HG03039 (cell line): ENCODE results near the gene TBC1D19.

Experiments used
- ATAC-seq: cut with Tn5 transposase; IDR thresholded peaks from one replicate; pipeline ENCODE4 v1.9.1; 2021; ENCODE audit warnings: mild to moderate bottlenecking, moderate library complexity; ENCODE audit not compliant: unreplicated experiment

TBC1D19 gene

DNA sequence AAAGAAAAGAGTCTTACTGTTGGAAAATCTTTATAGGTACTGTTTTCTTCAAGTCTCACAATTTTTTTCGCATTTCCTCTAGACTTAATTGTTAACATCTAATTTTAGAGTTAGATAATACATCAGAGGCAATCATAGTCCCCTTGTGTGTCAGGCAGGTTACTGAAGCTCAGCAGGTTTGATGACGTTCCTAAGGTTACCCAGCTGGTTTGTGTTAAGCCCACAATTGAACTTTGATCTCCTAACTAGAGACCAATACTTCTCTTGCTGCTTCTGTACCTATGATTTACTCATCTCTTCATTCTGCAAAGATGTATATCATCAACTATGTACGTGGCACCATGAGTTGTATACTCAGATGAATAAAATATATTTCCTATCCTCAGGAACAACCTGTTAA lies 145.1 kb downstream of the TBC1D19 start:
- ATAC-seq = no peak

DNA sequence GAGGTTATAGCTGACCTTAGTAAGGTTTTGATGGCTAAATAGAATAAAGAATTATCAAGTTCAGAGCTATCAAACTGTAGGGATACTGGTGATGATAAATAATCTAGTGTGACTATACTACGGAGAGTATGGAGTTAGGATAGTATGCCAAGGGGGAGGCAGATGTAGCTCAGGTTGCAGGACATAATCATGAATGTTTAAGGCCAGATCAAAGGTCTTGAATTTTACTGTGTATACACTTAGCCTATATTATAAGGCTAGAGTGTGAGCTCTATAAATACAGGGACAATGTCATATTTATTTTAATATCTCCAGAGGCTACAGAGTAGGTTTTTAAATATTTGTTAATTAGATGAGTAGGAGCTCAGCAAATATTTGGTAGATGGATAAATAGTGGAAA lies 145.7 kb downstream of the TBC1D19 start:
- ATAC-seq = no peak

DNA sequence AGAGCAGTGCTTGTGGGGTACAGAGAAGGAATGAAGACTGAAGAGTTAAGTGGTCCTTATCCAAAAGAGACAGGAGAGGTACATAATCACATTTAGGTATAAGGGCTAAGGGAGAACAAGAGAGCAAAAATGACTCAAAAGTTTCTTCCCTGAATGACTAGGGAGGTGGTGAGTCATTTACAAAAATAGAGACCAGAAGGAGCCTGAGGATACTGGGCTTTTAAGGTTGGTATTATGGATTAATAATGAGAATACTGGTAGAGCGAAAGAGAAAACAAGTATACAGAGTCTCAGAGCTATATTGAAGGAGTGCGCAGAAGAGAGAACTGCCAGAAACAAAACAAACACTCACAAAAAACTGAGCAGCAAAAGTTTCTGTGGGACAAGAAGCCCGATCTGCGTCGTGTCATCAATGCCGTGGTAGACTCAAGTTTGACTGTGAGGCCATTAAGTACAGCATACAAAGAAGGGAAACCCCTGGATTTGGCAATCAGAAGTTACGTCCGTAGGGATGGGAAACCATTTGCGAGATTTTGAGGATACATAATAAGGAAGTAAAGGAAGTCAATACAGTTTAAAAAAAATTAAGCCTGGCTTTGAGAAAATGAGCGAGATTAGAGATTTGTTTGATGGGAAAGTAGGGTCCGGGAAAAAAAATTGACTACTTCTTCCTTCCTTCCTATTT lies 147.6 kb downstream of the TBC1D19 start:
- peak; percentile 96 for ATAC-seq

DNA sequence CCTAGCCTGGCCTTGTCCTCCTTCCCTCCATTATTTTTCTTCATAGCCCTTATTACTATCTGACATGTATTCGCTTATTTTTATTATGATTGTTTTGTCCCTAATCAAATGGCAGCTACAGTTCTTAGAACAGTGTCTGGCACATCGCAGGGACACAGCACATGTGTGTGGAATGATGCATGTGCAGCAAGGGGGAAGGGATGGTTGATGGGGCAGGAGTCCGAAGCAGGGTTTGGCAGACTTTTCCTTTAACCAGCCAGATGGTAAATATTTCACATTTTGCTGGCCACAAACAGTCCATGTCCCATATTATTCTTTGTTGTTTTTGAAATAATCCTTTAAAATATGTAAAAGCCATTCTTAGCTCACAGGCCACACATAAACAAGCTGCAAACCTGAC lies 148.5 kb downstream of the TBC1D19 start:
- ATAC-seq = no peak

DNA sequence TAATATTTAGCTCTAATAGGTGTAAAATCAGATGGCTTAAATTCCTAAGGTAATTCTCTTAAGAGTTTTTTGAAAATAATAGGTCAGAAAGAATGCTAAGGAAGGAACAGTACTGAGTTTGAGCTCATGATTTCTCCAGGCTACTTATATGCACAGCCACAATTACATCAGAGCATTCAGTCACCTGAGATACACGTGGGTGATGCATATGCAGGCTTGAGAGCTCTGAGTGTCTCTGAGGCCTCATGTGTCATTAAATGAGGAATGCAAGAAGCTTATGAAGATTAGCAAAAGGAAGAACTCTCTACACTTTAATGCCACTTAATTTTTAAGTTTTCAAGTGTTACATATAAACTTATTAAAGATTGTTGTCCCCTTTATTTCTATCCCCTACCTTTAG lies 152.7 kb downstream of the TBC1D19 start:
- no peak for ATAC-seq

DNA sequence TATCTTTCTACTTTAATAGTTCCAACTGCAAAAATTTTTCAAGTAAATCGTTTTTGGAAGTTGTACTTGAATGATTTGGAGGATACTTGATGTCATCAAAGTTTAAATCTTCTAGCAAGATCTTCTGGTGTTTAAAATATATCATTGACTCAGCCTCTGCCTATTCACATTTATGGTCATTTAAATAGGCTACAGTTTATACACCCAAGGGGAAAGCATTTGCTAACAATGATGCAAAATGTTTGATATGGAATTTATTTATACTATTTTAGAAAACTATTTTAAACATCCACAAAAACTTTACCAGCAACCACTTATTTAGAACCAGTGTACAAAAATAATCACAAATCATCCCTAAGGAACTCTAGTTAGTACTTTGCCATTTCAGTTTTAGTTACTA lies 153.5 kb downstream of the TBC1D19 start:
- no peak for ATAC-seq

DNA sequence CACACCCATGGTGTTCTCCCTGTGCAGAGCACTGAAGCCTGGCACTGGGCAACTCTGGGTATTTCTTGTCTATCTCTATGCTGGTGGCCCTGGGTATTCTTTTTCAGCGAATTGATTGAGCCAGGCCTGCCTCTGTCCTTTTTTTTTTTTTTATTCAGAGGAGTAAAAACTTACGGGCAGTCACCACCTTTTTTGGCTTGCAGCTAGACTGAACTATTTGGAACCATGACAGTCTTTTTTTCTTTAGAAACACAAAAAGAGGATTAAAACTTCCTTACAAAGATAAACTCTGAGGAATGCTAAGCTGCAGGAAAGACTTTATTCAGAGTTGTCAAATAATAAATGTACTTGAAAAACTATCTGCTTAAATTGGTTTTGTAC lies 157.6 kb downstream of the TBC1D19 start:
- no peak for ATAC-seq

DNA sequence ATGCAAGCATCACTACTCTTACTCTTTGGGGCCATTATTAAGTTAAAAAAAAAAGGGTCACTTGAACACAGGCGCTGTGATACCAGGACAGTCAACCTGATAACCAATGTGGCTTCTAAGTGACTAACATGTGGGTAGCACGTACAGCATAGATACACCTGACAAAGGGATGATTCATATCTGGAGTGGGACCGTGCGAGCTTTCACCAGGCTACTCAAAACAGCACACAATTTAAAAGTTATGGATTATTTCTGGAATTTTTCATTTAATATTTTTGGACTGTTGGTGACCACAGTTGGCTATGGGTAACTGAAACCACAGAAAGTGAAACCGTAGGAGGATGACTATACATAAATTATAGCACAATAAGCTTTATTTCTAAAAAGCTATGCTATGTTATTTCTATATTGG lies 162.9 kb downstream of the TBC1D19 start:
- peak; percentile 99 for ATAC-seq

DNA sequence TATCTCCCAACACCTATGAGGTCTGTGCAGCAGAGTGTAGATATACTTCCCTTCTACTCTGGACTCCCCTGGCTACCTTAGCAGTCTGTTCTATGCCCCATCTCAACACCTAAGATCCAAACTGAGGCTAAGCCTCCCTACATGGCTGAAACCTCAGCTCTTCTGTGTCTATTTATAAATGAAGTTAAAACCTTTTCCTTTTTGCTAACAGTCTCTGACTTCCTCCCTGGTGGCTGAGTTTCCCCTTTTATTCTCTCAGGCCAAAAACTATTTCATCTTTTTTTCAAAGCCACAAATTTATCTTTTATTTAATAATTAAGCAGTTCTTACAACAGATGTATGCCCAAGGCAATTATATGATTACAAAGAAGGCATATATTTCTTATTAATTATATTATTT lies 164.9 kb downstream of the TBC1D19 start:
- no peak for ATAC-seq

DNA sequence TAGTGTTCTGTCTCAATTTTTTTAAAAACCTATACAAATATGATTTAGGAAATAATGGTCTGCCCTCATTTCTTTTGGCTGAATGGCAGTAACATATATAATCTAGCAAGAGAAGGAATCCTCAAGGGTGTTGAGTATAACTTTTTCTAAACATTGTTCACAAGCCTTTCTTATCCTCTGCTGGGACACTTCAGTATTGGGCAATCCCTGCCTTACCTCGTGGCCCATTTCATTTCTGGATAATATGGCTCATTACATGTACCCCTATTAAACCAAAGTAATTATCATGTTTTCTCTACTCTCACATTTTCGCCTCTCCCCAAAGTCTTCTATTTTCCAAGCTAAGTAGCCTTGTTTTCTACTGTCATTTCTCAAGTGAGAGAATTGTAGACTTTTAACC lies 166.0 kb downstream of the TBC1D19 start:
- ATAC-seq = no peak

DNA sequence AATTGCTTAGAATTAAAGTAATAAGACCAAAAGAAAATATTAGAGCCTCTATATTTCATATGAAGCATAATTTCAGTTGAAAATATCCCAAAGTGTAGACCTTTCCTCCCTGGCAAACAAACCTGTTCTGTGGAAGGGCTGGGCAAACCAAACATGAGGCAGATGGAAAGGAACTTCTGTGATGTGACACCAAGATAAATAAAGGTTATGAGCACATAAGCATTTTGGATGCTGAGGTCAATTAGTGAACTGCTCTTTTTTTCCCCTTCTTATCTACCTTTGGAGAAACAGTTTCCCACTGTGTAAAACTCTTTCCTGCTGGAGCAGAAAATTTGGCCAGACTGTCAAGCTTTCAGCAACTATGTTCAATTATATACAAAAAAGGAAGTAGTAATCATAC lies 167.1 kb downstream of the TBC1D19 start:
- no peak for ATAC-seq

DNA sequence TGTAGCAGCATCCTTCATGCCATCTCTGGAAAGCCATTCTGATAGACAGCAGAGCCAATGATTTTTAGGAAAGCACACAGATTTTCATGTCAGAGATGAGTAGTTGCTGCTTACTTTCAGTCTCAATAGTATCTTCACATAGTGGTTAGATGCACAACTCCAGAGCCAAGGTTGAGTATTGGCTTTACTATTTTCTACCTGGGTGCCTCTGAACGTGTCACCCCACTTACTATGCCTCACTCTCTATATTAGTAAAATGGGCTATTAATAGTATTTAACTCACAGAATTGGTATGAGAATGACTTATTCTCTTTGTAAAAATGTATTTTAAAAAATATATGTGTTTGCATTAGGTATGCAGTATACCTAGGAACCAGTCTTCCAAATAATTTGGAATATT lies 168.0 kb downstream of the TBC1D19 start:
- ATAC-seq = peak; percentile 91

DNA sequence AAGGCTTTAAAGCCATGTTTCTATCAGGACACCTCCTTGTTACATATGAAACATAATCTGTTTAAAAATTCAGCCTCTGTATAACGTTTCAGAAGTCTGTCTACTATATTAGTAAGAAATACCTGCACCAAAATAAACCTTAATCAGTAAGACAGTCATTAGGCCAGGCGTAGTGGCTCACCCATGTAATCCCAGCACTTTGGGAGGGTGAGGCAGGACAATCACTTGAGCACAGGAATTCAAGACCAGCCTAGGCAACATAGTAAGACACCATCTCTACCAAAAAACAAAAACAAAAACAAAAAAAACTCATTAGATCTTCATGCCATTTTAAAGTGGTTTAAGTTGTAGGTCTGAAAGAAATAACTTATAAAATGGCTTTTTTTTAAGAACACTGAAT lies 169.3 kb downstream of the TBC1D19 start:
- ATAC-seq = no peak

DNA sequence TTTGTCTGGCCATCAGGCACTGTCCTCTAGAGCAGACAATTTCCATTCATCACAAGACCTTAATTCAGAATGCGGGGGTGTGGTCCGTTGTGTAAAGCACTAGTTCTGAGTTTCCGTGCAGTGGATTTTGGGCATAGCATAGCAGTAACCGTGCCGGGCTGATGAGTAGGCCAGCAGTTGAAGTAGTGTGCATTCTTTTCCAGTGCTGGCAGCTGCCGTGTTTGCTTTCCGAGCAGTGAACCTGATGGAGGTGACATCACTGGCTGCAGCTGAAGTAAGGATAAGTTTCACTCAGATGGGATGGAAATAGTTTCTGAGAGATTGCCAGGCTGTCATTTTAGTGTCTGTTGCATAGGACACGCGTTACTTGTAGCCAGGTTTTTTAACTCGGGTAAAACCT lies 169.7 kb downstream of the TBC1D19 start:
- ATAC-seq = no peak

DNA sequence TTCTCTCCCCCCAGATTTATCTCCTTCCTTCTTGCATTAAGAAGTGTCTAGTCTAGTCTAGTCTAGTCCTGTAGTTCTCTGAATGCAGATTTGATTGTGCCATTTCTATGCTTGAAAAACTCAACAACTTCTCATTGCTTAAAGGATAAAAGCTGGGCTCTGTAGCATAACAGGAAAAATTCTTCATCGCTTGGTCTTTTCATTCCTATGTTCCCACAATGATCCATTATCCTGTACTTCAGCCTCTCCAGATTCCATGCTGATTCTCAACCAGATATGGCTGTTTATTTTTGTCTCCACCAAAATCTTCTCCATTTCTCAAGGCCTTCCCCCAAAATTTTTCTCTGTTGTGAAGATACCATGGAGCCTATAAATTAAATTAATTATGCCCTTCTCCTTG lies 173.9 kb downstream of the TBC1D19 start:
- ATAC-seq = no peak

DNA sequence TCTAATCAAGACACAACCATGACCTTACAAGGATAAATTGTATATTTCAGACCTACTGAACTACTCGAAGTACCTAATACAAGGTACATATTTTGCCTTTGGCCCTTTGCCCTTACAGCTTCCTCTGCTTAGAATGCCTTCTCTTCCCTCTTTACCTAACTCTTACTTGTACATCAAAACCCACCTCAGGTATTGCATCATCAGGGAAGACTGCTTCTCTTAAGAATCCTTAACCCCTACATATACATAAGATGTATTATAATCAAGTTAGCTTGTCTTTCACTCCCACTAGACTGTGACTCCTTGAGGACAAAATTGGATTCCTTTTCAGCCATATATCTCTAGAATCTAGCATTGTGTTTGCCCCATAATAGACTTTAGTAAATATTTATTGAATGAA lies 175.0 kb downstream of the TBC1D19 start:
- ATAC-seq = no peak

DNA sequence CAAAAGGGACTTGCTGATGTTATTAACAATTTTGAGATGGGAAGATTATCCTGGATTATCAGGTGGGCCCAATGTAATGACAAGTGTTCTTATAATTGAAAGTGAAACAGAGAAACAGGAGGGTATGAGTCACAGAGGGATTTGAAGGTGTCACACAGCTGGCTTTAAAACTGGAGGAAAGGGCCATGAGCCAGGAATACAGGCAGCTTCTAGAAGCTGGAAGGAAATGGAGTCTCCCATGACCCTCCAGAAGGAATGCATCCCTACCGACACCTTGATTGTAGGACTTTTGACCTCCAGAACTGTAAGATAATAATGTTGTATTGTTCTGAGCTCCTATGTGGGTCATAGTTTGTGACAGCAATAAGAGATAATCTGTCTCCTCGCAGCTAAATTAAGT lies 178.8 kb downstream of the TBC1D19 start:
- no peak for ATAC-seq

DNA sequence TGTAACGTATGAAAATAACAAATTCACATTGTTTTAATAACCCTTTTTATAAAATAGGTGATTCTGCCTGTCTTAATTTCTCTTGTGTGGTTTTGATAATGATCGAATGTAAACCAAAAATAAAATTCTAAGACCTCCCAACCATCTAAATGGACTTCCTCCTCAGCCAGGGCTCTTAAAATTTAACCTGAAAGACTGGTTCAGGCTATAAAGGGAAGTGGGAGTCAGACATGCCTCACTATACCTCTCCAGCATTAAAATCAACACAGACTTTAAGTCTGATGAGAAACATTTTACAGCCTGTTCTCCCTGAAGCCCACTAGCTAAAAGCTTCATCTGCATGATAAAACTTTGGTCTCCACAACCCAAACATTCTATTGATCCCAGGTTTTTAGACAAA lies 179.2 kb downstream of the TBC1D19 start:
- ATAC-seq = no peak

DNA sequence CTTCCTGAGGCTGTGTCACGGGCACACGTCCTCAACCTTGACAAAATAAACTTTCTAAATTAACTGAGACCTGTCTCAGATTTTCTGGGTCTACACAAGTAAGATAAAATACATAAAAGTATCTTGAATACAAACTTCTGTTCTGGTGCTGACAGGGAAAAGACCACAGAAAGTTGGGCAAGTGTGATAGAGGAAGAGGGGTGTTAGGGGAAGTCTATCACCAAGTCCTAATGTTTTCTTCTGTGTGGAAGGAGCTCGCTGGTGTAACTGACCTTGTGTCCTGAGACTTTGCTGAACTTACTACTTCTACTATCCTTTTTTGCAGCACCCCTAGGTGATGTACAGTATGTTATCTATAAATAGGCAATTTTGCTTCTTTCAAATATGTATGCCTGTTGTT lies 179.8 kb downstream of the TBC1D19 start:
- no peak for ATAC-seq

DNA sequence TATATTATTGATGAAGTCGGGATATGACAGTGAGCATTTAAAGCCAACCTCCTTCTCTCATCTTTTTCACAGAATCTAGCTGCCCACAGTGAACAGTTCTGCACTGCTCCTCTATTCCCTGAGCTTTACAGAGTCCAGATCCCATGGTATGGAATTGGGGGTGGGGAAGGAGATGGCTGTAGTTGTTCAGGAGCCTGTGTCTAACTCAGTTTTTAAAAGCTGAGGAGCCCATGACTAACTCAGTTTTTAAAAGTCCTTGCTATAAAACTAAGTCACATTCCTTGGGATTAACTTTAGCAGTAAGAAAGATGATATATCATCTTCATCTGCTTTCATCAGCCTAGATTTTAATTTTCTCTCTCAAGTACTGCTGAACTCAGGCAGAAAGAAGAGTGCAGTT lies 180.3 kb downstream of the TBC1D19 start:
- no peak for ATAC-seq

DNA sequence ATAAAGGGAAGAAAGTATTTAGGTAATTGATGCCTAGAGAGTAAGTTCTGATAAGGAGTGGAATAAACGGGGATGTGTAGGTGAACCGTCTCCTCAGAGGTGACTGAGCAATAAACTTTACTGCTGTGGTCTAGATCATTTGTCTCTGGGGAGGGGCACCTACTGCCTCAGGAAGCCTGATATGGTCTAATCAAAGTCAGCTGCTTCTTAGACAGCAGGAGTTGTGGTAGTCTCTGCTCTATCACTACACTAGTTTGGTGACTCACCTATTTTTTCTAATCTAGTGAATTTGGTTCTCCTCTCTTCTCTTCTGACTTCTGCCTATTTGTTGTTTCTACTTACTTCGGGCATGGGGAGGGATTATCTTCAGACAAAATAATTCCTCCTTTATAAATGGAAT lies 181.6 kb downstream of the TBC1D19 start:
- ATAC-seq = no peak

DNA sequence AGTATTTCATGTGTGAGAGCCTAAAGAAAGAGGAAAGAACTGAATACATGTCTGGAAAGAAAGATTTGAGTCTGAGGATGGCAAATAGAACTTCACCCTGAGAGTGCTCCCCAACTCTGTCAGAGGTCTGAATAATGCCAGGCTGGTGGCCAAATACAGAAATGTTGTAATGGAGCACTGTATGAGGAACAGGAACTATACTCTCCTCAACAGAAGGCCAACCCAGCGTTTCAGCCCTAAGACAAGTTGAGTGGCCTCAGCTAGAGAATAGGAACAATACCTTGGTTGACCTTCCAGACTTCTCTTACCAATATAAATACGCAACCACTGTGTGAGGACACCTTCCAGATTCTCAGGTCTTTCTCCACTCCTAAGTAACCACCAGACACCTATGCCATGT lies 182.3 kb downstream of the TBC1D19 start:
- no peak for ATAC-seq

DNA sequence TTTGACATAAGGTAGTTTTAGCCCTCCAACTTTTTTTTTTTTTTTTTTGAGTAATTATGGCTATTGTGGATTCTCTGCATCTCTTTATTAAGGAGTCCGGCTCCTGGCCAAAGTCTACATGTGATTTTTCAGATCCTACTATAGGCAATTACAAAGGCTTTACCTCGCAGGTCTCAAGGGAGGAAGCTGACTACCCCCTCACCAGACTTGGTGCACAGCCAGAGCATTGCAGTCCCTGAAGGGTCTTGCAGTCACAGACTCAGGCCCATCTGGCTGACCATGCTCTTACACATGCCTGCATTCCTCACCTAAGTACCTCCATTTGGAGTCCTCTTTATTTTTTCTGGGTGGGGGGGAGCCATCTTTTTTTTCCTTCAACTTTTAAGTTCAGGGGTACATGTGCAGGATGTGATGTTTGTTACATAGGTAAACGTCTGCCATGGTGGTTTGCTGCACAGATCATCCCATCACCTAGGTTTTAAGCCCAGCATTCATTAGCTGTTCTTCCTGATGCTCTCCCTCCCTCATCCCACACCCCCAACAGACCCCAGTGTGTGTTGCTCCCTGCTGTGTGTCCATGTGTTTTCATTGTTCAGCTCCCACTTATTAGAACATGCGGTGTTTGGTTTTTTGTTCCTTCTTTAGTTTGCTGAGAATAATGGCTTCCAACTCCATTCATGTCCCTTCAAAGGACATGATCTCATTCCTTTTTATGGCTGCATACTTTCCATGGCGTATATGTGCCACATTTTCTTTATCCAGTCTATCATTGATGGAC lies 188.4 kb downstream of the TBC1D19 start:
- ATAC-seq = no peak
